Suppressor macrophage treated with lipopolysaccharide for 1 hour (primary cell): ENCODE data around the gene SNAP29.
"Not testable (repeated sequence)": the region's sequence is repeated elsewhere in the genome, so short reads cannot be mapped to it uniquely, and the experiment has no call there.

Experiments
- DNase-seq, 3 donors: peaks; one replicate each; pipeline ENCODE4 v3.0.0-alpha.2; 2020 to 2022

Gene SNAP29

DNA sequence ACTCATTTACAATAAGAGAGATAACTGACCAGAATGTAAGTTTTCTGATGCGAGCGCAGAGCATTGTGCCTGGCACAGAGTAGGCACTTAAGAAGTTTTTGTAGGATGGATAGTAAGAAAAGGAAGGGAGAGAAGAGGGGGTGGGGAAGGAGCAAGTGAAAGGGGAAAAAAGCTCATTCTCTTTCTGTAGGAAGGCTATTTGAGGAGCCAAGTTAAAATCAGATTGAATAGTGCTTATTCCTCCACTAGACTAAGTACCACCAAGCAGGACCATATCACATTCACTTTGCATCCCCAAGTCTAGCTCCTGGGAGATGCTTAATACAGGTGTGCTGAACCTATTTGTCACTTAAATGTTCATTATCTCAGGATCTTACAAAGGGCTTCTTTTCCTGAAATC is 44.3 kb downstream of the SNAP29 start:
- no peak for DNase-seq

- DNase-seq, result peak; percentile 88 to 99 (median 98)
Measured at GRCh38 chr22:20904008-20904979, 45.5 kb downstream of the SNAP29 start.

GRCh38 chr22:20904980-20905355 is 46.2 kb downstream of the SNAP29 start:
- DNase-seq, result no peak

DNA sequence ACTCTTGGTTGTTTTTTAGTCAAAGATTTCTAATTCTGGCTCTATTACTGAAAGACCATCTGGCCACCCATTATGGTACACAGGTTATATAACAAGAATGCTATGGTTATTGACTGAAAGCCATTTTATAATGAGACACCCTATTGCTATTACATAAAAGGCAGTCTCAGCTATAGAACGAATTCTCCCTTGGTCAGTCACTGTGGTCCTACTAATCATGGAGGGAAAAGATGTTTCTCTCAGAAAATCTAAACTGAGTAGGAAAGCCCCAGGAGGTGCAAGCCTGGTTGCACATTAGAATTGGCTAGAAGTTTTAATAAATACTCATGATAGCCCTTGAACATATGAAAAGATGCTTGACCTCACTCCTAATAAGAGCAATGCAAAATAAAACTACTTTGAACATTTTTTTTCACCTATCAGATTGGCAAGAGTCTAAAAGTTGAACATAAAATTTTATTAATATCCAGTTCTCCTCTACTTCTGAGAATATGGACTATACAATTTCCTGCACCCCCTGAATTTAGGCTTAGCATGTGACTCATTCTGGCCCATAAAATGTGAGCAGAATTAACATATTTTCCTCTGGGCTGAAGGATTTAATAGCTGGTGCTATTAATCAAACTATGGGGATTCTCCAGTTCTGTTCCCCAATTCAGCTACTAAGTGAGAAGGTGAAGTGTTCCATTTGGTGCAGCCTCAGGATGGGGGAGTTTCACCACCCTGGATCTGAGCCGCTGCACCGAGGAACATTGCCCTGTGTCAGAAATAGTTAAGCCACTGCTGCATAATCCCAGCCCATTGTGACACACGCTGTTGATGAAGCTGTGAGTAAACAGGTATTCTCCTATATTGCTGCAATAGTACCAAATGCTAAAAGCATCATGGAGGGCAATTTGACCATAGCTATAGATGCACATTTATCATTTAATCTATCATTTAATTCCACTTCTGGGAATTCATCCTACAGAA is 46.9 kb downstream of the SNAP29 start:
- no peak for DNase-seq

- no peak for DNase-seq
Measured at GRCh38 chr22:20906387-20906767, 47.6 kb downstream of the SNAP29 start.

GRCh38 chr22:20908717-20909116 is 49.9 kb downstream of the SNAP29 start:
- not testable (repeated sequence) for DNase-seq

DNA sequence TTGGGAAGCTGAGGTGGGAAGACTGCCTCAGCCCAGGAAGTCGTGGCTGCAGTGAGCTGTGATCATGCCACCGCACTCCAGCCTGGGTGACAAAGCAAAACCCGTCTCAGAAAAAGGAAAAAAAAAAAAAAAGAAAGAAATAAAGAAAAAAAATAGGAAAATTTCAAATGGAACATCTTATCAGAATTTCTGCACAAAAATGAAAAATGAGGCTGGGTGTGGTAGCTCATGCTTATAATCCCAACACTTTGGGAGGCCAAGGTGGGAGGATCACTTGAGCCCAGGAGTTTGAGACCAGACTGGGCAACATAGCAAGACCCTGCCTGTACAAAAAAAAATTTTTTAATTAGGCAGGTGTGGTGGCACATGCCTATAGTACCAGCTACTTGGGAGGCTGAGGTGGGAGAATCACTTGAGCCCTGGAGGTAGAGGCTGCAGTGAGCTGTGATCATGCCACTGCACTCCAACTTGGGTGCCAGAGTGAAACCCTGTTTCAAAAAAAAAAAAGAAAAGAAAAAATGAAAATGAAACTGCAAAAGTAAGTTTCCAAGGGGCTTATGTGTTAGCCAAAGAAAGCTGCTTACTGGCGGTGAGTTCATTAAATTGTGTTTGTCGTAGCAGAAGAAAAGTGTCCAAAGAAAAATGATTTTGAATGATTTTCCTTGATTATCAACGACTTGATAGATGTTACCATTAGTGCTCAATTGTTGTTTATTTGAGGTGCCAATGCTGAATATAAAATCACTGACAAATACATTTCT is 50.9 kb downstream of the SNAP29 start:
- peak in 1 of 3 donors; percentile 19 for DNase-seq

GRCh38 chr22:20912494-20912893 is 53.7 kb downstream of the SNAP29 start:
- no peak for DNase-seq

DNA sequence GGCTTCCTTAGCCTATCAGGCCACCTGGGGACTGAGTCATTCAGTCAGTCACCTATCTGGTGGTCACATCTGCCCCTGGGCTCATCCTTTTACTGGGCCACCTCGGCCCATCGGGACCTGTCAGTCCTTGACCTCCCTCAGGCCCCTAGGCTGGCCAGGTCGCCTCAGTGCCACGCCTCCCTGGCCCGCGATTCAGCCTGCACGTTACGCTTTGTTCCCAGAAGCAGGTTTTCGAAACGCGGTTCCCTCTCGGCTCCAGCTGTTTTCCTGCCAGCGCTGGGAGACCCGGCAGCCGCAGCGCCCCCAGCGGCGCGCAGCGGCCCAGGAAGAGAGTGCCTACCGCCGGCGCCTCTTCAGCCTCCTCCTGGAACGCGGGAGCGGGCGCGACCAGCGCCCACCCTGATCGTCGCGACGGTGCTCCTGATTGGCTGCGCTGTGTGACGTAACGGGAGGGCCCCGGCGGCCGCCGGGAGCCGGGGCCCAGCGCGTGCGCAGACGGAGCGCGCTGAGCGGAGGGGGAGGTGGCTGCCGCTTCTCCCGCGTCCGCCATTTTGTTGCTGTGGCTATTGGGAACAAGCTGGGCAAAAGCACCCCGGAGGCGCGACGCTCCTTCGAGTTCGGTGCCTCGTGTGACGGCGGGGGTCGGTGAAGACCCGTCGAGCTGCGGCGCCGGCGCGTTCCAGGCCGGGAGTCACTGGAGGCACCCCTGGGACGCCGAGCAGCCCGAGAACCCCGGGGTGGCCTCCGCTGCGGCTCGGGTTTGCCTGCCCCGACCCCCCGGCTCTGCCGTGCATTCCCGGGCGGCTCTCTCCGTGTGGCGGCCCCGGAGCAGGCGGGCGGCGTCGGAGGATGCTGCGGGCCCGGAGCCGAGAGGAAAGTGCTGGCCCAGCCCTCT is 58.4 kb downstream of the SNAP29 start, which contains the start of gene CRKL:
CRKL (plus strand) TSS at position 492 of the 895 bp plus-strand sequence. CDS start 528 bp downstream, outside the sequence.
- DNase-seq, result peak; percentile 98 to 99 (median 99)

- DNase-seq, result no peak
Measured at GRCh38 chr22:20918663-20919218, 59.9 kb downstream of the SNAP29 start.

- no peak for DNase-seq
Measured at GRCh38 chr22:20919718-20920117, 60.9 kb downstream of the SNAP29 start.

GRCh38 chr22:20920881-20921203 is 62.0 kb downstream of the SNAP29 start:
- no peak for DNase-seq

- DNase-seq, result no peak
Measured at GRCh38 chr22:20922141-20922751, 63.4 kb downstream of the SNAP29 start.

GRCh38 chr22:20926243-20926642 is 67.4 kb downstream of the SNAP29 start:
- no peak for DNase-seq

- no peak for DNase-seq
Measured at GRCh38 chr22:20927940-20928572, 69.2 kb downstream of the SNAP29 start.

DNA sequence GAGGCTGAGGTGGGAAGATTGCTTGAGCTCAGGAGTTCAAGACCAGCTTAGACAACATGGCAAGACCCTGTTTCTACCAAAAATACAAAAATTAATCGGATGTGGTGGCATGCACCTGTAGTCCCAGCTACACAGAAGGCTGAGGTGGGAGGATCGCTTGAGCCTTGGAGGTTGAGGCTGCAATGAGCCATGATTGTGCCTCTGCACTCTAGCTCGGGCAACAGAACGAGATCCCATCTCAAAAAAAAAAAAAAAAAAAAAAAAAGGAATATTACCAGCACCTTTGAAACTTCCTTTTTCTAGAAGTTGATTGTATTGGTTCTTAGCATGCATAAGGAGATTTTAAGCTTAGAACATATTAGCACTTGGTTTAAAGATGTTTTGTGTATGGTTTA is 69.8 kb downstream of the SNAP29 start:
- DNase-seq, result no peak

GRCh38 chr22:20930004-20930403 is 71.2 kb downstream of the SNAP29 start:
- DNase-seq, result no peak

DNA sequence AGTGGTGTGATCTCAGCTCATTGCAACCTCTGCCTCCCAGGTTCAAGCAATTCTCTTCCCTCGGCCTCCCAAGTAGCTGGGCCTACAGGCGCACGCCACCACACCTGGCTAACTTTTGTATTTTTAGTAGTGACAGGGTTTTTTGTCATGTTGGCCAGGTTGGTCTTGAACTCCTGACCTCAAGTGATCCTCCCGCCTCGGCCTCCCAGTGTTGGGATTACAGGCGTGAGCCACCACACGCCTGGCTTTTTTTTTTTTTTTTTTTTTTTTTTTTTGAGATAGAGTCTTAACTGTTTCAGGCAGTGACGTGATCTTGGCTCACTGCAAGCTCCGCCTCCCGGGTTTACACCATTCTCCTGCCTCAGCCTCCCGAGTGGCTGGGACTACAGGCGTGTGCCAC is 71.6 kb downstream of the SNAP29 start:
- DNase-seq, result not testable (repeated sequence)

GRCh38 chr22:20931126-20931654 is 72.4 kb downstream of the SNAP29 start:
- DNase-seq, result no peak

- DNase-seq, result no peak
Measured at GRCh38 chr22:20933910-20934309, 75.1 kb downstream of the SNAP29 start.
